Measurements from ENCODE around the gene PLA2G4E.

DNA sequence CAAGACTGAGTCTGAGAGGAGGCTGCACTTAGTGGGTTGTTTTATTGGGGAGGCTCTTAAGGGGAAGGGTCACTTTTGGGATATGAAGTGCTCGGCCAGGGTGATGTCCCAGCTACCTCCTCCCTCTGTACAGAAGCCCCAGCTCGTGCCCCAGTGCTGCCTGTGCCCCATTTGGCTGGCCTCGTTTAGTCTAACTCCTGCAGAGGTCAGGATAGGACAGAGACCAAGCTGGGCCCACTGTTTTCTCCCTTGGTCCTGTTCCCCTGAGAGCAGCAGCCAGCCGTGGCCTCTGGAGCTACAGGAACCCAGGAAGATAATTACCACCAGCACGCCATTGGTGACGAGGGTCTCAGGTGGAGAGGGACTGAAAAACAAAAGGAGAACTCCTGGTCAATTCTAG lies 18.5 kb downstream of the PLA2G4E start:
- TF ChIP-seq, protein P1, sequence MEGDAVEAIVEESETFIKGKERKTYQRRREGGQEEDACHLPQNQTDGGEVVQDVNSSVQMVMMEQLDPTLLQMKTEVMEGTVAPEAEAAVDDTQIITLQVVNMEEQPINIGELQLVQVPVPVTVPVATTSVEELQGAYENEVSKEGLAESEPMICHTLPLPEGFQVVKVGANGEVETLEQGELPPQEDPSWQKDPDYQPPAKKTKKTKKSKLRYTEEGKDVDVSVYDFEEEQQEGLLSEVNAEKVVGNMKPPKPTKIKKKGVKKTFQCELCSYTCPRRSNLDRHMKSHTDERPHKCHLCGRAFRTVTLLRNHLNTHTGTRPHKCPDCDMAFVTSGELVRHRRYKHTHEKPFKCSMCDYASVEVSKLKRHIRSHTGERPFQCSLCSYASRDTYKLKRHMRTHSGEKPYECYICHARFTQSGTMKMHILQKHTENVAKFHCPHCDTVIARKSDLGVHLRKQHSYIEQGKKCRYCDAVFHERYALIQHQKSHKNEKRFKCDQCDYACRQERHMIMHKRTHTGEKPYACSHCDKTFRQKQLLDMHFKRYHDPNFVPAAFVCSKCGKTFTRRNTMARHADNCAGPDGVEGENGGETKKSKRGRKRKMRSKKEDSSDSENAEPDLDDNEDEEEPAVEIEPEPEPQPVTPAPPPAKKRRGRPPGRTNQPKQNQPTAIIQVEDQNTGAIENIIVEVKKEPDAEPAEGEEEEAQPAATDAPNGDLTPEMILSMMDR (IDR thresholded peaks at IDR 0.05), result no peak
- no peak for TF ChIP-seq MAFK (IDR thresholded peaks at IDR 0.05; ENCODE audit: partially characterized antibody)
- no peak for TF ChIP-seq POLR2A (IDR thresholded peaks at IDR 0.05; ENCODE audit: low read length)
- no peak for TF ChIP-seq HDAC2 (IDR thresholded peaks at IDR 0.05)
- TF ChIP-seq CEBPB (IDR thresholded peaks at IDR 0.05), result no peak
- TF ChIP-seq, protein P2, sequence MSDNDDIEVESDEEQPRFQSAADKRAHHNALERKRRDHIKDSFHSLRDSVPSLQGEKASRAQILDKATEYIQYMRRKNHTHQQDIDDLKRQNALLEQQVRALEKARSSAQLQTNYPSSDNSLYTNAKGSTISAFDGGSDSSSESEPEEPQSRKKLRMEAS (IDR thresholded peaks at IDR 0.05), result no peak
- no peak for TF ChIP-seq PHF8 (IDR thresholded peaks at IDR 0.05; ENCODE audit: borderline replicate concordance, low read depth)
- TF ChIP-seq EP300 (IDR thresholded peaks at IDR 0.05), result no peak
- TF ChIP-seq SMC3 (IDR thresholded peaks at IDR 0.05), result no peak
